HG02852 (cell line): ENCODE measurements around the gene MPPED2.
"Not testable (repeated sequence)": the region's sequence is repeated elsewhere in the genome, so short reads cannot be mapped to it uniquely, and the experiment has no call there.

Experiments
- ATAC-seq: cut with Tn5 transposase; IDR thresholded peaks from one replicate; pipeline ENCODE4 v1.9.1; 2021; ENCODE audit warnings: mild to moderate bottlenecking, moderate library complexity; ENCODE audit not compliant: unreplicated experiment

Gene MPPED2

GRCh38 chr11:30579415-30580175 is 6.6 kb downstream of the MPPED2 start:
- no peak for ATAC-seq

GRCh38 chr11:30578406-30578805 is 7.7 kb downstream of the MPPED2 start:
- ATAC-seq = no peak

- ATAC-seq = no peak
Observed at GRCh38 chr11:30573951-30574350, 12.2 kb downstream of the MPPED2 start.

- no peak for ATAC-seq
Observed at GRCh38 chr11:30568931-30569330, 17.2 kb downstream of the MPPED2 start.

GRCh38 chr11:30567644-30568043 is 18.5 kb downstream of the MPPED2 start:
- no peak for ATAC-seq

GRCh38 chr11:30567120-30567519 is 19.0 kb downstream of the MPPED2 start:
- no peak for ATAC-seq

GRCh38 chr11:30566482-30566881 is 19.7 kb downstream of the MPPED2 start:
- ATAC-seq = no peak

- no peak for ATAC-seq
Observed at GRCh38 chr11:30565027-30565426, 21.1 kb downstream of the MPPED2 start.

GRCh38 chr11:30561691-30562415 is 24.3 kb downstream of the MPPED2 start:
- ATAC-seq = no peak

GRCh38 chr11:30560206-30561106 is 25.7 kb downstream of the MPPED2 start:
- no peak for ATAC-seq

- ATAC-seq = no peak
Observed at GRCh38 chr11:30559004-30559403, 27.1 kb downstream of the MPPED2 start.

GRCh38 chr11:30554587-30554986 is 31.6 kb downstream of the MPPED2 start:
- not testable (repeated sequence) for ATAC-seq

GRCh38 chr11:30553521-30554110 is 32.5 kb downstream of the MPPED2 start:
- ATAC-seq = no peak

- no peak for ATAC-seq
Observed at GRCh38 chr11:30552839-30553238, 33.3 kb downstream of the MPPED2 start.

- no peak for ATAC-seq
Observed at GRCh38 chr11:30550022-30550542, 36.1 kb downstream of the MPPED2 start.

- ATAC-seq = no peak
Observed at GRCh38 chr11:30549565-30549964, 36.6 kb downstream of the MPPED2 start.

GRCh38 chr11:30546334-30546733 is 39.8 kb downstream of the MPPED2 start:
- no peak for ATAC-seq

GRCh38 chr11:30545507-30545906 is 40.6 kb downstream of the MPPED2 start:
- no peak for ATAC-seq

GRCh38 chr11:30543066-30543465 is 43.1 kb downstream of the MPPED2 start:
- no peak for ATAC-seq

GRCh38 chr11:30540781-30541180 is 45.4 kb downstream of the MPPED2 start:
- no peak for ATAC-seq

- no peak for ATAC-seq
Observed at GRCh38 chr11:30538251-30538650, 47.9 kb downstream of the MPPED2 start.
